CD4-positive, alpha-beta T cell treated with Interleukin-6 at 100 ng/mL for 8 hours (primary cell): Measurements from ENCODE around the gene SYNM.
A peak's percentile ranks its signal among the peaks of the same experiment; 100 is the strongest.
"Not testable (repeated sequence)": the region's sequence is repeated elsewhere in the genome, so short reads cannot be mapped to it uniquely, and the experiment has no call there.

Experiments used
- DNase-seq: peaks from one replicate; pipeline ENCODE4 v3.0.0-alpha.2; 2020; ENCODE audit warnings: mixed read lengths, low spot score

SYNM gene, protein sequence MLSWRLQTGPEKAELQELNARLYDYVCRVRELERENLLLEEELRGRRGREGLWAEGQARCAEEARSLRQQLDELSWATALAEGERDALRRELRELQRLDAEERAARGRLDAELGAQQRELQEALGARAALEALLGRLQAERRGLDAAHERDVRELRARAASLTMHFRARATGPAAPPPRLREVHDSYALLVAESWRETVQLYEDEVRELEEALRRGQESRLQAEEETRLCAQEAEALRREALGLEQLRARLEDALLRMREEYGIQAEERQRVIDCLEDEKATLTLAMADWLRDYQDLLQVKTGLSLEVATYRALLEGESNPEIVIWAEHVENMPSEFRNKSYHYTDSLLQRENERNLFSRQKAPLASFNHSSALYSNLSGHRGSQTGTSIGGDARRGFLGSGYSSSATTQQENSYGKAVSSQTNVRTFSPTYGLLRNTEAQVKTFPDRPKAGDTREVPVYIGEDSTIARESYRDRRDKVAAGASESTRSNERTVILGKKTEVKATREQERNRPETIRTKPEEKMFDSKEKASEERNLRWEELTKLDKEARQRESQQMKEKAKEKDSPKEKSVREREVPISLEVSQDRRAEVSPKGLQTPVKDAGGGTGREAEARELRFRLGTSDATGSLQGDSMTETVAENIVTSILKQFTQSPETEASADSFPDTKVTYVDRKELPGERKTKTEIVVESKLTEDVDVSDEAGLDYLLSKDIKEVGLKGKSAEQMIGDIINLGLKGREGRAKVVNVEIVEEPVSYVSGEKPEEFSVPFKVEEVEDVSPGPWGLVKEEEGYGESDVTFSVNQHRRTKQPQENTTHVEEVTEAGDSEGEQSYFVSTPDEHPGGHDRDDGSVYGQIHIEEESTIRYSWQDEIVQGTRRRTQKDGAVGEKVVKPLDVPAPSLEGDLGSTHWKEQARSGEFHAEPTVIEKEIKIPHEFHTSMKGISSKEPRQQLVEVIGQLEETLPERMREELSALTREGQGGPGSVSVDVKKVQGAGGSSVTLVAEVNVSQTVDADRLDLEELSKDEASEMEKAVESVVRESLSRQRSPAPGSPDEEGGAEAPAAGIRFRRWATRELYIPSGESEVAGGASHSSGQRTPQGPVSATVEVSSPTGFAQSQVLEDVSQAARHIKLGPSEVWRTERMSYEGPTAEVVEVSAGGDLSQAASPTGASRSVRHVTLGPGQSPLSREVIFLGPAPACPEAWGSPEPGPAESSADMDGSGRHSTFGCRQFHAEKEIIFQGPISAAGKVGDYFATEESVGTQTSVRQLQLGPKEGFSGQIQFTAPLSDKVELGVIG (N-terminal part only)

DNA sequence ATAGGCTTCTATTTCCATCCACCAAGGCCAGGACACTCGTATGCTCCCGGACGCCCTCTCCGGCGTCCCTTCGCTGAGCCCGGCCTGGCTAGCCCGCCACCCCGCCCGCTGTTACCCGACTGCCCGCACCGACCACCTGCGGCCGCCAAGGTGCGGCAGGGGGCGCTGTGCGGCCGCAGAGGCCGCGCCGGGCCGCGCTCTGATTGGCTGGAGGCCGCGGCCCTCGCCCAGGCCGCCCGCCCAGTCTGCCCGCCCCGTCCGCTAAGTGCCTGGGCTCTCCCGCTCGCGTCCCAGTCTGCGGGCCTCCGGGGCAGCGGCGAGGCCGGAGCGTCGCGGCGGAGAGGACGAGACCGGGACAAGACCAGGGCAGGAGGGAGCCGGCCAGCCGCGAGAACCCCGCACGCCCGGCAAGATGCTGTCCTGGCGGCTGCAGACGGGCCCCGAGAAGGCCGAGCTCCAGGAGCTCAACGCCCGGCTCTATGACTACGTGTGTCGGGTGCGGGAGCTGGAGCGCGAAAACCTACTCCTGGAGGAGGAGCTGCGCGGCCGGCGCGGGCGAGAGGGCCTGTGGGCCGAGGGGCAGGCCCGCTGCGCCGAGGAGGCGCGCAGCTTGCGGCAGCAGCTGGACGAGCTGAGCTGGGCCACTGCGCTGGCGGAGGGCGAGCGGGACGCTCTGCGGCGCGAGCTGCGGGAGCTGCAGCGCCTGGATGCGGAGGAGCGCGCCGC, at the start of gene SYNM:
Gene SYNM, plus strand, starts transcription at position 293 of the 726 bp plus-strand sequence. Its CDS starts 120 bp downstream, at position 413.
- DNase-seq: no peak

DNA sequence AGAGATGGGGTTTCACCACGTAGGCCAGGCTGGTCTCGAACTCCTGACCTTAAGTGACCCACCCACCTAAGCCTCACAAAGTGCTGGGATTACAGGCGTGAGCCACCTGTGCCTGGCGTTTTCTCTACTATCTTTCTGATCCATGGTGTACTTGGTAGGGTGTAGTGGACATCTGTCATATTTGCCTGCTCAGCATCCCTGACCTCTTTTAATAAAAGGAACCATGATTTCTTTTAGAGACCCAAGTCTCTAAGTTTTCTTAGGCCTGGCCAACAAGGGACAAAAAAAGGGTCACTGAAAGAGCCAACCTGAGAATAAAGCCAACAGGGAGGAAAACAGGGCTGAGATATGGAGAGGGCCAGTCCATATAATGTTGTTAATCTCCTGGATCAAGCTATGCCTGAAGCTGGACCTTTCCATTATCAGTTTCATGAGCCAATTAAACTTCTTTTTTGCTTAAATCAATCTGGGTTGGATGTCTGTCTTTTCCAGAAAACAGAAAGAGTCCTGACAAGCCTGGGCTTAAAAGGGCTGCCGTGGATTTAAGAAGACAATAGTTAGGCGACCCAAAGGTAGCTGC, 49.2 kb upstream of the SYNM start:
- DNase-seq: no peak

DNA sequence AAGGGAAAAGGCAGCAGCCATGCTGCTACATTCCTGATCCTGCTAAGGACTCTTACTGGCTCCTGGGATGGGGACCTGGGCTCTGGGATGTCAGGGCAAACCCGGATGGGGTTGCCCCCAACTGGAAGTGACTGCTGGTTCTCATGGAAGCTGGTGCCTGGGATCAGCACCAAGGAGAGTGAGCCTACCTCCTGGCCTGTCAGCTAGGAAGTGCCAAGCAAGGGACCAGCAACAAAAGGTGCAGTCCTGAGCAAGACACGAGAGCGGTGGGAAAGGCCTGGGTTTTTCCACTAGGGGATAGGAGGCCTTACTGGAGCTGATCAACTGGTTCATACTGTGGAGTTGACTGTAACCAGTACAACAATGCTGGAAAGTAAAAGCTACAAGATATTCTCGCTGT, 47.9 kb upstream of the SYNM start:
- DNase-seq: no peak

DNA sequence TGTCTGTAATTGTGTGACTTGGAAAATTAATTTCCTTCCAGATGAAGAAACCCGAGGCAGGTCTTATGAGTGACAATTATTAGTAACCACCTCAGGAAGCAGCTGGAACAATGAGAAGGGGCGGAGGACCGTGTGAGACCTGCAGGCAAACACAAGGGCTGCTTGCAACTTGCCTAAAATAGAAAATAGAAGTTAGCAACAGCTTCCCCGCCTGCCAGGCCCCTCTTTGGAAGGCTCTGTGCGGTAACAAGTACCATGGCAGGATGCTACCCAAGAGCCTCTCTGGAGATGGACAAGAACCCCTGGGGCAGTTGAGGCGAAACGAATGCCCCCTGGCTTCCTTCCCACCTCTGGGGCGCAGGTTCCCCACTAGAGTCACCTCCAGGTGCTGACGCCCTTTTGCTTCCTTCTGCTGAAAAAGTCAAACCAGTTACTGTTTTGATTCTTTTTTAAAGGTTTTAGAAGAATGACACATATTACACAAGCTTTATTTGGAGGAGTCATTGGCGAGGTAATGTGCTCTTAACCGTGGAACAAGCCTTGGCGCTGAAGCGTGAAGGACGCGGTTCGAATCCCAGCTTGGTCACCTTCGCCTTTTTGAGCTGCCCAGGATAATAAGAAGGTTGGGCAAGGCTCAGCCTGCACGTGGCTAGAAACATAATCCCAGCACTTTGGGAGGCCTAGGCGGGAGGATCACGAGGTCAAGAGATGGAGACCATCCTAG, 47.0 kb upstream of the SYNM start:
- DNase-seq: no peak

DNA sequence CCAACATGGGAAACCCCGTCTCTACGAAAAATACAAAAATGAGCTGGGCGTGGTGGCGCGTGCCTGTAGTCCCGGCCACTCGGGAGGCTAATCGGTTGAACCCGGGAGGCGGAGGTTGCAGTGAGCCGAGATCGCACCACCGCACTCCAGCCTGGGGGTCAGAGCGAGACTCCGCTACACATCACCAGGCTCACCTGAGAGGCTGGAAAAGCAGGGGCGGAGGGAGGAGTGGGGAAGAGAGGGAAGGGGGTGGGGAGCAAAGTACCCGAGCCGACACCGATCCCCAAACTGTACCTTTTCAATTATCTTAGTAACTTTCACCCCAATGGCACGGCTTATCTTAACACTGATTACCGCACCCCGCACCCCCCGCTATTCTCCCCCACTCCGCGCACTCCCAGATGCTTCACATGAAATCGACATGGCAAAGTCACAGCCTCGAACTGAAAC, 46.4 kb upstream of the SYNM start:
- DNase-seq: no peak

DNA sequence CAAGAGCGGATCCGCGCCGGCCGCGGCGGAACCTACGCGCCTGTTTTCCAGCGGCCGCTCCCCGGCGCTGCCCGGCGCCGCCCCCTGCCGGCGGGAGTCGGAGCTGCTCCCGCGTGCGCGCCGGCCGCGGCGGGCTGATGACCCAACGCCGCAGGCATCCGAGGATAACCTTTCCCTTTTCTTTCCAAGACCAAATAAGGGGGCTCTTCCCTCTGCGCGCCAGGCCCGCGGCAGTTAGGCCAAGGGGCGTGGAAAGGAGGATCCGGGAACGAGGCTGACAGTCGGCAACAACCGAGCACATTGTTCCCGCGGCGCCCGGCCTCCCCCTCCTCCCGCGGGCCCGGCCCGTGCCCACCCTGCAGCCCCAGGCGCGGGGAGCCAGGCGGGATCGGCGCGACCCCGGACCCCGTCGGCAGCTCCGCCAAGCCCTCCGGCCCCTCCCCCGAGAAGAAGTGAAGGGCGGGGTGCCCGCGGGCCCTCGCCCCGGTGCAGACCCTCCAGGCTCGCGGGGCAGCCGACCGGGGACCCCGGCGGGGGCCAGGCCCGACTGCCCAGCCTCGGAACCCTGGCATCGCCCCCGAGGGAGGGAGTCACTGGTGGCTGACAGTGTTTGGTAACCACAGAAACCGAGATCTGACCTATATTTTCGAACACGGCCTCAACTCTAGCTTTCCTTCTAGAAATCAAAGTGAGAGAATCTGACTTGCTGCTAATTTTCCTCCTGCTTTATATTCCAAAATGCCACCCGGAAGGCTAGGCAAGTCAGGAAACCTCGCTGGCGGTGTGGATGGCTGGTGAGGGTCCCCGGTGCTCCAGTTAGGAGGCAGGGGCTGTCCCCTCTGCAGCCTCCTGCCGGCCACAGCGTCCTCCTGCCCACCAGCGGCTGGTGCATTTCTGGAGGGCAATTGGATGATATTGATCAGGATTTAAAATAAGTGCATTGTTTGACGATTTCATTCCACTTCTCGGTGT, 45.6 kb upstream of the SYNM start:
- no peak for DNase-seq

DNA sequence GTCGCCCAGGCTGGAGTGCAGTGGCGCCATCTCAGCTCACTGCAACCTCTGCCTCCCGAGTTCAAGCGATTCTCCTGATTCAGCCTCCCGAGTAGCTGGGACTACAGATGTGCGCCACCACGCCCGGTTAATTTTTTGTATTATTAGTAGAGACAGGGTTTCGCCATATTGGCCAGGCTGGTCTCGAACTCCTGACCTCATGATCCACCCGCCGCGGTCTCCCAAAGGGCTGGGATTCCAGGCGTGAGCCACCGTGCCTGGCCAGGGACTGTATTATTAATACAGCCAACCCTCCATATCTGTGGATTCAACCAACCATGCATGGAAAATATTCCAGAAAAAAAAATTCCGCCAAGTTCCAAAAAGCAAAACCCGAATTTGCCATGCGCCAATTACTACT, 44.7 kb upstream of the SYNM start:
- DNase-seq: not testable (repeated sequence)

DNA sequence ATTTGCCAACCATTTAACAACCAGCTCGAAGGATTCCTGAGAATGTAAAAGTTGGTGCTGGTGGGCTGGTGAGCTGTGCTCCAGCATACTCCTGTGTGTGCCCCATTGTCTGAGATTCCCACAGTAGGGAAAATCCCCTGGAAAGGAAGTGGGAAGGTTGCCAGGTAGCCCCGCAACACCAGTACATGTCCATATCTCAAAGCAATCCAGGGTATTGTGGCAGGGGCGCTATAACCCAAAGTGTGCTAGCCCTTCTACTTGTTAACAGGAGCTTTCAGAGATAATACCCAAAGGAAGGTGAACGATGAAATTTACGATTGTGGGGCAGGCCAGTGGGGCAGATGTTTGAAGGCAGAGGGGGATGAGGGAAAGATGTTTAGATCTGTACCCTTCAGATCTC, 42.7 kb upstream of the SYNM start:
- no peak for DNase-seq

DNA sequence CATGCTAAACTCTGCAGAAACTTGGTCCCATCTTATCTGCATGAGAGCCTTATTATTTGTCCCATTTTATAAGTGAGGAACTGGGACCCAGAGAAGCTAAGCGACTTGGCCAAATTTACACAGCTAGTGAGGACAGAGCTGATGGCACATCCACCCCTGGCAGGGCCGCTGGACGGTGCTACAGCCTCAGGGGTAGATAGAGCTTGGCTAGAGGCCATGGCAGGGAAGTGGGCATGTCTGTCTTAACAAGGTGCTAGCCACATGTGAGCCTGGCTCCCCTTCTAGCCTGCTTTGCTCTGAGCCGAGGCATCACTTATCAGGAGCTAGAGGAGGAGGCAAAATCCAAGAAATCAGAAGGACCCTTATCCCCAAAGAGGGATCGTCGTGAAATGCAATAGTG, 36.7 kb upstream of the SYNM start:
- DNase-seq: no peak

DNA sequence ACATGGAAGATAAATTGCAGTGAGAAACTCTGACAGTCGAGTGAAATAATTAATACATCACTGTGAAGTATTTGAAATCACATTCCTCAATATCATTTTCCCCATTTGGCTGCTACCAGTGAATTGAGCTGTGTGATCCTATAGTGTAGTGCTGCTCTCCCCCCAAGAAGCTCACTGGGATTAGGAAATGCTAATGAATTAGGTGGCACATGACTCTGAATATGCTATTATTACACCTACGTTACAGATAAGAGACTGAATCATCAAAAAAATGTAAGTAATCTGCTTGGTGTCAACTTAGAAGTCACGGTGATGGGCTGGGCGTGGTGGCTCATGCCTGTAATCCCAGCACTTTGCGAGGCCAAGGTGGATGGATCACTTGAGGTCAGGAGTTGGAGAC, 34.7 kb upstream of the SYNM start:
- no peak for DNase-seq

DNA sequence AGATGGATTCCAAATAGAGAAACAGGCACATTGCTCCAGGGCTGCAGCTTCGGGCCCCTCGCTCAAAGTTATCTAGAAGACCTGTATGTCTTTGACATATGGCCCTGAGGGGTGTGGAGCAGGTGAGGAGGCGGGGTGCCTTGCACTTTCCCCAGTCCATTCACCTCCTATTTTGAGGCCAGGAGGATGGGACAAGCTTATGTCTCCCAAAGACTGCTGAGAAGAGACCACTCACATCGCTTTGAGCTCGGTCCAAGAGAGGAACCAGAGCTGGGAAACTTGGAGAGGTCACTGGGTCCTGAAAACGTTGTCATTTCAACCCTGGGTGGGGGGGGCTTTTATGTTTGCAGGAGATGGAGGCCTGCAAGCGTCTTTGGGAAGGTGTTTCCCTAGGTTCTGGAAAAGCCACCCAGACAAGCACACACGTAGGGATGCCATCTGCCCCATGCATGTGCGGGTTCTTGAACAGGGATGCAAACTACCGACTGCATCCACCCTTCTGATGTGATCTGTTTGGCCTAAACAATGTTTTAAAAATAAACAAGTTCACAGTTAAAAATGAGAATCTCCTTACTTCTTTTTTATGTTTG, 33.7 kb upstream of the SYNM start:
- no peak for DNase-seq

DNA sequence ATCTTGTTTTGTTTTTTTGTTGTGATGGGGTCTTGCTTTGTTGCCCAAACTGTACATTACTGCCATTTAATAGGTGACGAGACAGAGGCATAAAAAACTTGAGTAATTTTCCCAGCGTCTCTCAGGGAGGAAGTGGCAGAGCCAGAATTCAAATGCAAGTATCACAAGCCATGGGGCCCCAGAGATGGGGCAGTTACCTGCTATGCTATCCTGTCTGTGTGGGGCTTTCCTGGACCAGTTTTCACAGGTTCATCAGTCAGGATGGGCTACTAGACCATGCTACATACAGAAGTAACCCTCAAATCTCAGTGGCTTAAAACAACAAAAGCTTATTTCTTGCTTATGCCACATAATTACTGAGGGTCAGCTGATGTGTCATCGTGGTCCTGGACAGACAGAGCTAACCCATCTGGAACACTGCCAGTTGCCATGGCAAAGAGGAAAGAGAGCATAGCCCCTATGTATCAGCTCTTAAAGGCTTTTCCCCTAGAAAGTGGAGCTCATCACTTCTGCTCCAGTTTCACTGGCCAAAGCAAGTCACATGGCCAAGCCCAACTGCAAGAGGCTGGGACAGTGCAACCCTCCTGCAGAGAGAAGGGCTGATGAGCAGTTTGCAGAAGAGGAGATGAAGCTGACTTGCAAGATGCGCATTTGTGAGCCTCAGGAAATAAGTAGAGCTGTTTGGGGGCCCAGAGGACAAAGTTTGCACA, 31.7 kb upstream of the SYNM start:
- no peak for DNase-seq

DNA sequence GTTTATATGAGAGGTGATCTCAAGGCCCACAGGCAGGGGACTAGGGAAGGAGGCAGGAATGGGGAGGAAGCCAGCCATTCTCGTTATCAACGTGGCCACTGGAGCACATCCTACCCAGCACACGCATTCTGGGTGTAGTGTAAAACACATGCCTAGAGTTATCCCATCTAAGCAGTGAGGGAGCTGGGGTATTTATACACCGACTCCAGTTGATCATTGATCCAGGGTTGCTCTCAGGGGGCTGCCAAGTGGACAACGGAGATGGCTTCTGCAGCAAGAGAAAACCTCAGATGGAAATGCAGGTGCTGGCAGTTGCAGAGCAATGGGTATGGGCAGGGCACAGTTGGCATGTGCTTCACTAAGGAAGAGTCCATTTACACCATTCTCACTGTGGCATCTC, 30.4 kb upstream of the SYNM start:
- no peak for DNase-seq

DNA sequence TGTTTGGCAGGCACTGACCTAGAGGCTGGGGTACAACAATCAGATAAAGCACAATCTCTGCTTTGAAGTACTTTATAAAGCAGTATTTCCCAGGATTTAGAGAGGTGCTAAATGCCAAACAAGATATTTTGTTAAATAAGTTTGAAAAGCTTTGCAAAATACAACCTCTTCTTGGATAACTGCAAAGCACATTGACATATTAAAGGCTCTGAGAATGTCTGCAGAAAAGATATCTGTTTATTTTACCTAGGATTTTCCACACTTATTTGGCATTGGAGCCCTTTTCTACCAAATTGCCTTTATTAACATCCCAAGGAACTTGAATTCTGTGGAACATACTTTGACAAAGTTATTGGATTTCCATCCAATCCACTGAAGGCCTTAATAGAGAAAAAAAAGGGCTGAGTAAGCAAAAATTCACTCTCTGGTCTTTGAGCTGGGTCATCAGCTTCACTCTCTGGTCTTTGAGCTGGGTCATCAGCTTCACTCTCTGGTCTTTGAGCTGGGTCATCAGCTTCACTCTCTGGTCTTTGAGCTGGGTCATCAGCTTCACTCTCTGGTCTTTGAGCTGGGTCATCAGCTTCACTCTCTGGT, 29.7 kb upstream of the SYNM start:
- not testable (repeated sequence) for DNase-seq

DNA sequence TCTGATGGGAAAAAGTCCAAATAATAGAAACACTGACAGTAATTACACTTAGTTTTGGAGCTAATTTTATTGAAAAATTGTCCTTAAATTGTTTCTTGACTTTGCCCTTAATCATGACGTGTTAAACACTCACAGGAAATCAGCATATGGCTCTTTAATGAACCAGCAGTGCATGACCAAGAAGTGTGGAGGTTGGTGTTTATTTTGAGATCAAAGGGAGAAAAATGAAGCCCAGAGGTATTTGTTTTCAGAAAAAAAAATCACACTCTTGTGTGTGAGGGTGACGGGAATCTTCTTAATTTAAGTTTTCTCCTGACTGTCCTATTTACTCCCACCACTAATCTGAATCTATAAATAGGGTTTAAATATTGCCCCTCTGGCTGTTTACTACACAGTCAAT, 28.8 kb upstream of the SYNM start:
- no peak for DNase-seq

DNA sequence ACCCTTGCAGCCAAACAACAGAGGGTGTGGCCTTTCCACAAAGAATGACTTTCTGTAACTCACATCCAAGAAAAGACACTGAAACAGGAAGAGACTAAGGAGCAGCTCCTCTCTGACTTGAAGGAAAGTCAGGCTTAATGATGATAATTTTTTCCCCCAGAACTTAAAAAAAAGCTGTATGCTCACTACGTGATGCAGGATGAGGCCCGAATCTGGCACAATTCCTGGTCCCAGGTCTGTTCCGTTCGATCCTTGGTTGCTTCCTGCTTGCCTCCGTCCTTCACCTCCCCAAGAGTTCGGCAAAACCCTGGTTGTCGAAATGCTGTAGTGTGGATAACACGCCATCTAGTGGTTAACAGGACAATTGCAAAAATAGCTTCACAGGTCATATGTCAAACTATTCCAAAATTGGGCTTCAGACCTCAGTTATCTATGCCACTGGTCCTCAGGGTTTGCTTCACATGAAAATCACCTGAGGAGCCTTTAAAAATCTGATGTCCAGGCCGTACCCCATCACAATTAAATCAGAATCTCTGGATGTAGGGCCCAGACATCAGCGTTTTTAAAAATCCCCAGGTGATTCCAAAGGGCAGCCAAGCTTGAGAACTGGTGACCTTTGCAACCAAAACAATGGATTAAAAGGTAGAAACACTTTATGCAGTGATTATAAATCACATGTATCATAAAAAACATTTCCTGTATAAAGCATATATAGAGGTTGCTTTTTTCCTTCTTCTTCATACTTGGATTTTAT, 28.1 kb upstream of the SYNM start:
- DNase-seq: peak; percentile 59

DNA sequence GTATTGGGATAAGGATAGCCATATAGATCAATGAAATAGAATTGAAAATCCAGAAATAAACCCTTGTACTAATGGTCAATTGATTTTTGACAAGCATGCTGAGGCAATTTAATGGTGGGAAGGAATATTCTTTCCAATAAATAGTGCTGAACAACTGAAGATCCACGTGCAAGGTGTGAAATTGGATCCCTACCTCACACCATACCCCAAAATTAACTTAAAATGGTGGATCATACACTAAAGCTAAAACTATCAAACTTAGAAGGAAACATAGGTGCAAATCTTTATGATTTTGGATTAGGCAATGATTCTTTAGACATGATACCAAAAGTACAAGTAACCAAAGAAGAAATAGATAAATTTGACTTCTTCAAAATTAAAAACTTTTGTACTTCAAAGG, 22.1 kb upstream of the SYNM start:
- no peak for DNase-seq
